ENCODE results near the gene DCTN4. TPM values are rescaled to one million over a fixed set of nuclear protein-coding genes. Genes with fewer than 3 reads are reported as not detected.

Gene DCTN4
- total RNA-seq, 3 donors from 2014 or later, result 68.5 to 99.5 (median 83.4) TPM

DNA sequence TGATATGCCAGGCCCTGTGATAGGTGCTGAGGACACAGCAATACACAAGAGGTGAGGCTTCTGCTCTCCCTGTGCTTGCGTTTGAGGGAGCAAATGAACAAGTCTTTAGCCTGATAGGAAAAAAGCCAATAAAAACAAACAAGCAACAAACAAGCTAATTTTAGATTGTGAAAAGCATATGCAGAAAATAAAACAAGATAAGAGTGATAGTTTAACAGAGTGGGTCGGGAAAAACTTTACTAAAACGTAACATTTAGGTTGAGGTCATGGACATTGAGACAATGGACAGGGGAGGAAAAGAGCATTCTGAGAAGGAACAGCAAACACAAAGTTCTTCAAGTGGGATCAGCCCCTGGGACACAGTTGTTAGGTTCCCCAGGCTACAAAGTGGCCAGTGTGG lies 24.0 kb upstream of the DCTN4 start:
- TF ChIP-seq POLR2AphosphoS5 (IDR thresholded peaks at IDR 0.05) (no peak), CTCF (IDR thresholded peaks at IDR 0.05) (no peak), POLR2A (IDR thresholded peaks at IDR 0.05) (no peak)
- intact Hi-C loops (cut with DNase I; ENCODE audit: low total_unique reads), result loop anchor here (2.0 kb wide), 1 partner anchor 16 kb away; no protein-coding TSS in a partner anchor
- peak overlapping the region in 1 of 3 donors; percentile 89 for H3K4me3 ChIP-seq

DNA sequence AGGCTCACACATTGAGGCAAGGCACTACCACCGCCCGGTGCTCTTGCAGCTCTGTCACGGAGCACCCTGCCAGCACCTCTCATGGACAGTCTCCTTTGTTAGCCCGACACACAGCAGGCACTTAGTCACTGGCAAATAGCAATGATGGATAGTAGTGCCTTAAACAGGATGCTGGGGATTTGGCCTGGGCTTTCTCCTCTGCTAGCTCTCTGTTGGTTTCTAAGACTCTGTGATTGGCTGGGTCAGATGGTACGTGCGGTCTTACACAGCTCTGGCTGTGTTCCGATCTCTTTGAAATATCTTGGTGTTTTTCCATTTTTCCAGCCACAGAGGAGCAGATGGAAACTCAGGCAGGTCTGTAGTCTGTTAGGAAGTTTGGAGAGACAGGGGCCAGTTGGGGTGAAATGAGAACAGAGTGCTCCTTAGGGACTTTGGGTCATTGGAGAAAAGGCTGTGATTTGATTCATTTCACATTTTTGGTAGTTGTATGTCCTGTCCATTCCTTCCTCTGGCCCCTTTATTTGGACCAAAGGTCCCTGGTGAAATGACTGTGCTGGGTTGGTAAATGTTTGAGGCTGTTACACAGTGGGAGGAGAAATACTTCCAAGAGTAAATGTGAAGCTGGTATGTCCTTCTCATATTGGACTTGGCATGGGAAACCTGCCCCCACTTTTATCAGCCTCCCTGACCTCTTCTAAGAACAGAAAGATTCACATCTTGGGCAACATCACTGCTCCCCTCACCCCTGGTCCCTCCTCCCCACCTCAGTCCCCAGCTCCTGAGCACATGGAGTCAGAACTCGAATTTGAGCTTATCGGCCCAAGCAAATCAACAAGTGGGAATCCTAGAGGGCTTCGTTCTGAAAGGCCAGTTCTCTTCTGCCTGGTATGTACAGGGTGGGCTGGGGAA lies 23.1 kb upstream of the DCTN4 start:
- peak in 1 of 2 donors; percentile 51 for DNase-seq (ENCODE audit: low spot score in 2 of 2)
- H3K27me3 ChIP-seq, result no peaks in the 10 kb centered on the region
- H3K36me3 ChIP-seq, result no peaks in the 10 kb centered on the region
- intact Hi-C loops (cut with DNase I; ENCODE audit: low total_unique reads), result loop anchor here (2.0 kb wide), 1 partner anchor 15 kb away; no protein-coding TSS in a partner anchor
- no peaks in the 10 kb centered on the region for H3K9me3 ChIP-seq
- H3K4me3 ChIP-seq, result peak overlapping the region in 2 of 3 donors; percentile 67 to 89
- peaks cover 9 to 31% of the 10 kb centered on the region in 2 donors for H3K4me1 ChIP-seq
- peak; percentile 37 to 69 (median 41) for TF ChIP-seq POLR2AphosphoS5 (IDR thresholded peaks at IDR 0.05)
- TF ChIP-seq CTCF (IDR thresholded peaks at IDR 0.05), result no peak
- peak overlapping the region; percentile 94 to 97 for H3K27ac ChIP-seq

More for the DNA sequence above, 24.0 kb upstream of the DCTN4 start:
- H3K27ac ChIP-seq, result peak overlapping the region; percentile 94 to 97
- no peak for DNase-seq (ENCODE audit: low spot score in 2 of 2)
- H3K36me3 ChIP-seq, result no peaks in the 10 kb centered on the region
- no peaks in the 10 kb centered on the region for H3K9me3 ChIP-seq
- peaks cover 9 to 28% of the 10 kb centered on the region in 2 donors for H3K4me1 ChIP-seq
- no peaks in the 10 kb centered on the region for H3K27me3 ChIP-seq

DNA sequence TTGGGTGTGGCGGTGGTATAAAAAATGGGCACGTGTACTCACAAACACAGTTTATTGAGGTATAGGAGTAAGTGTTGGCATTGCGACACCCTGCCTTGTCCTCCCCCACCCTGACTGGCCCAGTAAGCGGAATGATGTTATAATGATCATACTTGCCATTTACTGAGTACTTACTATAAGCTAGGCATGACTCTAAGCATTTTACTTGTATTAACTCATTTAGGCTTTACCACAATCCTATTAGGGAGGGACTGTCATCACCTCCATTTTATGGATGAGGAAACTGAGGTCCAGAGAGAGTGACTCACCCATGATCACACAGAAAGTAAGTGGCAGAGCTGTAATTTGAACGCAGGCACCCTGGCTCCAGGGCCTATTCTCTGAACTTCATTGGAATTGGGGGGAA lies 22.0 kb upstream of the DCTN4 start:
- Histone ChIP-seq H3K27me3 (no peaks in the 10 kb centered on the region), H3K4me1 (peaks cover 9 to 31% of the 10 kb centered on the region in 2 donors), H3K4me3 (peak overlapping the region; percentile 67 to 89 (median 80)), H3K27ac (peak overlapping the region; percentile 94 to 97), H3K9me3 (no peaks in the 10 kb centered on the region), H3K36me3 (no peaks in the 10 kb centered on the region)
- TF ChIP-seq POLR2AphosphoS5 (IDR thresholded peaks at IDR 0.05) (no peak), POLR2A (IDR thresholded peaks at IDR 0.05) (no peak), CTCF (IDR thresholded peaks at IDR 0.05) (no peak)
- intact Hi-C loops (cut with DNase I; ENCODE audit: low total_unique reads), result no loop called here
- no peak for DNase-seq (ENCODE audit: low spot score in 2 of 2)

DNA sequence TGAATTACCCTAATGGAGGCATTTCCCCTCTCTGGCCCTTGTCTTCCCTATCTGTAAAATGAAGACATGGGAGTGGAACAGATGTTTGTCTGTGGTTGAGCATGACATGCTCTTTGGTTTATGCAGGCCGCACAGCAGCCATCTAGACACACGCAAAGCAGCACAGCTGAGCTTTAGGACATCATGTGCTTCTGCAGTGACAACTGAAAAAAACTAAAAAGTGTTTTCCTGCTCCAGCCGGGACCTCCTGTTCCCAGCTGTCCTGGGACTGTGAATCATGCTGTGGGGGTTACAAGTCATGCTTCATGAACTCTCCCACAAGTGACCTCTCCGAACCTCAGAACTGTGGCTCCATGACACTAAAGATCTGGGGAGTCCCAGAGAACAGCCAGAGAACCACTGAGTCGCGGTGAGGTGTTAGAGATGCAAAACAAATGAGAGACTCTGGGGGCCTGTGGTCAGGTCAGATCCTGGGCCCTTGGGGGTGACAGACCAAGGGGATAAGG lies 21.4 kb upstream of the DCTN4 start:
- no peaks in the 10 kb centered on the region for H3K36me3 ChIP-seq
- H3K27me3 ChIP-seq, result no peaks in the 10 kb centered on the region
- peak overlapping the region; percentile 94 to 97 for H3K27ac ChIP-seq
- peaks cover 9 to 31% of the 10 kb centered on the region in 2 donors for H3K4me1 ChIP-seq
- peak overlapping the region; percentile 67 to 89 (median 80) for H3K4me3 ChIP-seq
- DNase-seq (ENCODE audit: low spot score in 2 of 2), result no peak
- intact Hi-C loops (cut with DNase I; ENCODE audit: low total_unique reads), result no loop called here
- H3K9me3 ChIP-seq, result no peaks in the 10 kb centered on the region
- TF ChIP-seq POLR2A (IDR thresholded peaks at IDR 0.05) (no peak), CTCF (IDR thresholded peaks at IDR 0.05) (no peak), POLR2AphosphoS5 (IDR thresholded peaks at IDR 0.05) (peak; percentile 43 to 62 (median 62))

All from breast epithelium (tissue), 4 donors.